GM23248 (cell line): Measurements from ENCODE around the gene SH3RF3. TPM values are rescaled to one million over a fixed set of nuclear protein-coding genes. Genes with fewer than 3 reads are reported as not detected.

ENCODE experiments used
- DNase-seq: peaks from one replicate; pipeline ENCODE4 v3.0.0-alpha.2; 2015
- H2AFZ ChIP-seq: fragments of 200-600 bp; sonication (generic); 2 replicates; pipeline ENCODE4 v1.6.1; 2016; ENCODE audit warnings: antibody characterized with exemption
- H3F3A ChIP-seq: fragments of 200-600 bp; sonication (generic); 2 replicates; pipeline ENCODE4 v1.6.1; 2016; ENCODE audit warnings: mild to moderate bottlenecking, antibody characterized with exemption, mixed run types; ENCODE audit not compliant: insufficient read depth
- H3K27ac ChIP-seq: fragments of 200-600 bp; sonication (generic); 2 replicates; pipeline ENCODE4 v1.5.1; 2016; ENCODE audit warnings: mild to moderate bottlenecking
- H3K27me3 ChIP-seq: fragments of 200-600 bp; sonication (generic); replicated peaks from 2 replicates; pipeline ENCODE4 v1.6.1; 2016; ENCODE audit warnings: mild to moderate bottlenecking; ENCODE audit not compliant: insufficient read depth
- H3K36me3 ChIP-seq: fragments of 200-600 bp; sonication (generic); 2 replicates; pipeline ENCODE4 v1.6.1; 2016; ENCODE audit warnings: low read depth, mild to moderate bottlenecking
- H3K4me1 ChIP-seq: fragments of 200-600 bp; sonication (generic); 2 replicates; pipeline ENCODE4 v1.6.1; 2016; ENCODE audit warnings: mild to moderate bottlenecking; ENCODE audit not compliant: insufficient read depth
- H3K4me2 ChIP-seq: fragments of 200-600 bp; sonication (generic); one replicate; pipeline ENCODE4 v1.6.1; 2016; ENCODE audit warnings: mild to moderate bottlenecking; ENCODE audit not compliant: unreplicated experiment
- H3K4me3 ChIP-seq: fragments of 200-600 bp; sonication (generic); 2 replicates; pipeline ENCODE4 v1.5.1; 2016; ENCODE audit warnings: mild to moderate bottlenecking
- H3K79me2 ChIP-seq: fragments of 200-600 bp; sonication (generic); 2 replicates; pipeline ENCODE4 v1.6.1; 2016; ENCODE audit warnings: mild to moderate bottlenecking; ENCODE audit not compliant: insufficient read depth
- H3K9ac ChIP-seq: fragments of 200-600 bp; sonication (generic); 2 replicates; pipeline ENCODE4 v1.6.1; 2016; ENCODE audit warnings: mild to moderate bottlenecking
- H3K9me2 ChIP-seq: fragments of 200-600 bp; sonication (generic); 2 replicates; pipeline ENCODE4 v1.6.1; 2016; ENCODE audit warnings: mixed run types, mild to moderate bottlenecking, moderate library complexity; ENCODE audit not compliant: insufficient read depth
- H3K9me3 ChIP-seq: fragments of 200-600 bp; sonication (generic); one replicate; pipeline ENCODE4 v1.6.1; 2017; ENCODE audit warnings: low read depth
- H4K20me1 ChIP-seq: fragments of 200-600 bp; sonication (generic); 2 replicates; pipeline ENCODE4 v1.6.0; 2016; ENCODE audit not compliant: insufficient read depth
- EZH2 ChIP-seq: fragments of 200-600 bp; sonication (generic); IDR thresholded peaks from 2 replicates; pipeline ENCODE4 v1.6.1; 2018; ENCODE audit warnings: antibody characterized with exemption, mild to moderate bottlenecking; ENCODE audit not compliant: insufficient read depth, poor library complexity, severe bottlenecking
- EZH2phosphoT487 ChIP-seq: fragments of 200-600 bp; sonication (generic); IDR thresholded peaks from 2 replicates; pipeline ENCODE4 v1.6.1; 2018; ENCODE audit warnings: antibody characterized with exemption, moderate library complexity, mild to moderate bottlenecking, low read depth; ENCODE audit not compliant: insufficient read depth
- WGBS, 2 experiments: methylation state at CpG; one replicate each; pipeline ENCODE4 v1.1.6; 2015 to 2017; ENCODE audit warnings: low lambda C conversion rate in 2 of 2, low coverage in 1 of 2; ENCODE audit errors: missing lambda C conversion rate in 2 of 2; 5-methylcytosine and 5-hydroxymethylcytosine counted together
- in situ Hi-C: fragments of 300-500 bp; cut with MboI; formaldehyde crosslinking; loops from 2 replicates; pipeline ENCODE4 v1.15.0; 2020
- polyA plus RNA-seq: library from polyadenylated mRNA; unstranded; fragments of >200 nt; fragmentation: Nextera tagmentation; extraction: Ambion mirVana; gene quantifications from 2 replicates; pipeline ENCODE4 v1.2.1, GENCODE V29; 2016
- total RNA-seq: library from RNA; depleted of rRNA; stranded (reverse); fragments of >200 nt; shearing (Covaris generic); gene quantifications from 2 replicates; pipeline ENCODE4 v1.2.3, GENCODE V29; 2014

SH3RF3 gene
- total and polyA plus RNA-seq, 2 experiments from 2014 or later: 1.5 to 5.2 TPM

- Histone ChIP-seq H3K4me1 (peaks cover 49% of the 10 kb centered on the region), H3F3A (peaks cover 28% of the 10 kb centered on the region), H4K20me1 (no peaks in the 10 kb centered on the region), H3K9me3 (no peaks in the 10 kb centered on the region), H3K4me2 (peak overlapping the region; percentile 57), H3K4me3 (no peak overlapping the region), H3K36me3 (no peaks in the 10 kb centered on the region), H3K9ac (no peak overlapping the region), H2AFZ (no peak overlapping the region), H3K79me2 (peaks cover 22% of the 10 kb centered on the region), H3K27me3 (no peaks in the 10 kb centered on the region), H3K9me2 (no peaks in the 10 kb centered on the region), H3K27ac (peak overlapping the region; percentile 59; the same call in 1 of the 2 replicates)
- WGBS, 2 experiments: 67 to 69% methylated on average over 7 of the region's 7 CpGs
- in situ Hi-C loops: no loop called here
- TF ChIP-seq EZH2: no peak
- no peak for TF ChIP-seq EZH2phosphoT487
- DNase-seq: no peak
These were observed 80.9 kb downstream of the SH3RF3 start for GRCh38 chr2:109209941-109210340.

- H3K4me2 ChIP-seq: peak overlapping the region; percentile 76
- WGBS, 2 experiments: 8 to 10% methylated on average over 7 of the region's 7 CpGs
- peaks cover 49% of the 10 kb centered on the region for H3K4me1 ChIP-seq
These were observed 81.6 kb downstream of the SH3RF3 start for GRCh38 chr2:109210431-109211200.

GRCh38 chr2:109211315-109211714, 82.3 kb downstream of the SH3RF3 start:
- Histone ChIP-seq H3K4me2 (no peak overlapping the region), H3K27ac (no peak overlapping the region), H3K9me3 (no peaks in the 10 kb centered on the region), H3K79me2 (peaks cover 16% of the 10 kb centered on the region), H3K9me2 (no peaks in the 10 kb centered on the region), H3F3A (peaks cover 28% of the 10 kb centered on the region), H4K20me1 (no peaks in the 10 kb centered on the region), H3K9ac (no peak overlapping the region), H3K27me3 (no peaks in the 10 kb centered on the region), H2AFZ (no peak overlapping the region), H3K4me1 (peaks cover 49% of the 10 kb centered on the region), H3K36me3 (no peaks in the 10 kb centered on the region), H3K4me3 (no peak overlapping the region)
- 89 to 92% methylated on average over 10 of the region's 10 CpGs for WGBS, 2 experiments
- no peak for DNase-seq
- no peak for TF ChIP-seq EZH2phosphoT487
- no peak for TF ChIP-seq EZH2
- in situ Hi-C loops: no loop called here

More at GRCh38 chr2:109210431-109211200, 81.6 kb downstream of the SH3RF3 start:
- Histone ChIP-seq H3K36me3 (no peaks in the 10 kb centered on the region), H3K9me3 (no peaks in the 10 kb centered on the region), H3F3A (peaks cover 28% of the 10 kb centered on the region), H4K20me1 (no peaks in the 10 kb centered on the region), H3K9me2 (no peaks in the 10 kb centered on the region), H3K9ac (no peak overlapping the region), H3K79me2 (peaks cover 18% of the 10 kb centered on the region), H2AFZ (no peak overlapping the region), H3K27ac (no peak overlapping the region), H3K4me3 (no peak overlapping the region), H3K27me3 (no peaks in the 10 kb centered on the region)
- no peak for TF ChIP-seq EZH2phosphoT487
- no peak for TF ChIP-seq EZH2
- peak; percentile 81 for DNase-seq
- in situ Hi-C loops: no loop called here

GRCh38 chr2:109212836-109213563, 84.0 kb downstream of the SH3RF3 start:
- Histone ChIP-seq H2AFZ (no peak overlapping the region), H3K4me3 (no peak overlapping the region), H3F3A (peaks cover 37% of the 10 kb centered on the region), H3K27ac (no peak overlapping the region), H4K20me1 (no peaks in the 10 kb centered on the region), H3K9me2 (no peaks in the 10 kb centered on the region), H3K9ac (no peak overlapping the region), H3K79me2 (peaks cover 4% of the 10 kb centered on the region; the same call in 1 of the 2 replicates), H3K4me2 (no peak overlapping the region), H3K9me3 (no peaks in the 10 kb centered on the region), H3K36me3 (no peaks in the 10 kb centered on the region), H3K27me3 (no peaks in the 10 kb centered on the region), H3K4me1 (peaks cover 53% of the 10 kb centered on the region)
- WGBS, 2 experiments: 97 to 99% methylated on average over 10 of the region's 10 CpGs
- in situ Hi-C loops: no loop called here
- TF ChIP-seq EZH2phosphoT487: no peak
- TF ChIP-seq EZH2: no peak
- DNase-seq: no peak
